Stimulated activated CD4-positive, alpha-beta T cell treated with anti-CD3 and anti-CD28 coated beads, Interleukin-15, amount 100 ng/mL, for 1 hour (primary cell): Measurements from ENCODE around the gene MTA2.
"Not testable (repeated sequence)": the region's sequence is repeated elsewhere in the genome, so short reads cannot be mapped to it uniquely, and the experiment has no call there.

Source experiments
- DNase-seq, 2 donors: peaks; one replicate each; pipeline ENCODE4 v3.0.0-alpha.2; 2020; ENCODE audit warnings: low read depth in 1 of 2, low spot score in 1 of 2

Gene MTA2

GRCh38 chr11:62592989-62593421 is 8.7 kb downstream of the MTA2 start:
- no peak for DNase-seq

GRCh38 chr11:62592146-62592815 is 9.4 kb downstream of the MTA2 start:
- no peak for DNase-seq

GRCh38 chr11:62591448-62592145 is 10.1 kb downstream of the MTA2 start, which contains the start of gene TUT1:
TUT1 (minus strand) TSS chr11:62591523; CDS start chr11:62591485, 38 bp downstream.
- peak; percentile 85 to 92 for DNase-seq

GRCh38 chr11:62588966-62589637 is 12.6 kb downstream of the MTA2 start:
- DNase-seq = no peak

- DNase-seq = not testable (repeated sequence)
Observed at GRCh38 chr11:62585356-62585755, 16.3 kb downstream of the MTA2 start.

GRCh38 chr11:62581735-62582134 is 19.9 kb downstream of the MTA2 start:
- DNase-seq = not testable (repeated sequence)

- DNase-seq = no peak
Observed at GRCh38 chr11:62580959-62581715, 20.5 kb downstream of the MTA2 start.

GRCh38 chr11:62579252-62579651 is 22.4 kb downstream of the MTA2 start:
- no peak for DNase-seq

- DNase-seq = no peak
Observed at GRCh38 chr11:62578541-62578940, 23.1 kb downstream of the MTA2 start.

- DNase-seq = no peak
Observed at GRCh38 chr11:62577046-62577714, 24.5 kb downstream of the MTA2 start.

- DNase-seq = no peak
Observed at GRCh38 chr11:62575837-62576236, 25.8 kb downstream of the MTA2 start.

GRCh38 chr11:62575156-62575555 is 26.5 kb downstream of the MTA2 start:
- no peak for DNase-seq

GRCh38 chr11:62574363-62575071 is 27.1 kb downstream of the MTA2 start:
- no peak for DNase-seq

- DNase-seq = peak; percentile 91 to 97
Observed at GRCh38 chr11:62573592-62574362, 27.9 kb downstream of the MTA2 start, which contains the start of gene EEF1G. EEF1G (minus strand) TSS chr11:62573891; CDS start chr11:62573842, 49 bp downstream.

GRCh38 chr11:62573006-62573591 is 28.6 kb downstream of the MTA2 start:
- no peak for DNase-seq

- no peak for DNase-seq
Observed at GRCh38 chr11:62572431-62572830, 29.2 kb downstream of the MTA2 start.

- not testable (repeated sequence) for DNase-seq
Observed at GRCh38 chr11:62571493-62571892, 30.2 kb downstream of the MTA2 start.

- DNase-seq = not testable (repeated sequence)
Observed at GRCh38 chr11:62570903-62571302, 30.8 kb downstream of the MTA2 start.

GRCh38 chr11:62569611-62570010 is 32.1 kb downstream of the MTA2 start:
- DNase-seq = no peak
